GM19395 (cell line): Measurements from ENCODE around the gene PCF11.
A peak's percentile ranks its signal among the peaks of the same experiment; 100 is the strongest.
"Not testable (repeated sequence)": the region's sequence is repeated elsewhere in the genome, so short reads cannot be mapped to it uniquely, and the experiment has no call there.

Experiments
- ATAC-seq: cut with Tn5 transposase; IDR thresholded peaks from one replicate; pipeline ENCODE4 v1.9.1; 2021; ENCODE audit warnings: mild to moderate bottlenecking, moderate library complexity; ENCODE audit not compliant: unreplicated experiment

PCF11 gene

DNA sequence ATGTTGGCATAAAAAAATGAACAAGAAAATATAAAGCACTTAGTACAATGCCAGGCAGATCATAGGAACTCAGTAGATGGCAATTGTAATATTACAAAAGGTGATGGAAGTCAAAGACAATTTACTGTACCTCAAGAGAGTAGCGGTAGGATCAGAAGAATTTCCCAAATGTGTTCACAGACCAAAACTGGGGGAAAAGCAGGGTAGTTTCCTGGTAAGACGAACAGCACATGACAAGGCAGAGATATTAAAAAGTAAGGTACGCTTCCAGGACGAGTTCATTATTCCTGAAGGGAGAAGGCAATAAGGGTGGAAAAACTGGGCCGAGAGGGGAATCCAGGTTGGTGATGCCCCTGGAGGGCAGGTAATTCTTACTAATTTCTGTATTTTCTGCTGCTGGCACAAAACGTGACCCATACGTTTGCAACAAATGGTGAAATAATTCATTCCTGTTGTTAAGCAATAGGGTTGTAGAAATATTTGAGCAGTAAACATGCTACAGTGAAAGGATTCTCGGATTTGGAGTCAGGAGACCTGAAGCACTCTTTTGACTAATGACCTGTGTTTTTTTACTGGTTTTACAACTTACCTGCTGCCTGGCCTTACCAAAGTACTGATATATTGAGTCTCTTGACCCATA is 35.8 kb downstream of the PCF11 start:
- ATAC-seq: no peak

DNA sequence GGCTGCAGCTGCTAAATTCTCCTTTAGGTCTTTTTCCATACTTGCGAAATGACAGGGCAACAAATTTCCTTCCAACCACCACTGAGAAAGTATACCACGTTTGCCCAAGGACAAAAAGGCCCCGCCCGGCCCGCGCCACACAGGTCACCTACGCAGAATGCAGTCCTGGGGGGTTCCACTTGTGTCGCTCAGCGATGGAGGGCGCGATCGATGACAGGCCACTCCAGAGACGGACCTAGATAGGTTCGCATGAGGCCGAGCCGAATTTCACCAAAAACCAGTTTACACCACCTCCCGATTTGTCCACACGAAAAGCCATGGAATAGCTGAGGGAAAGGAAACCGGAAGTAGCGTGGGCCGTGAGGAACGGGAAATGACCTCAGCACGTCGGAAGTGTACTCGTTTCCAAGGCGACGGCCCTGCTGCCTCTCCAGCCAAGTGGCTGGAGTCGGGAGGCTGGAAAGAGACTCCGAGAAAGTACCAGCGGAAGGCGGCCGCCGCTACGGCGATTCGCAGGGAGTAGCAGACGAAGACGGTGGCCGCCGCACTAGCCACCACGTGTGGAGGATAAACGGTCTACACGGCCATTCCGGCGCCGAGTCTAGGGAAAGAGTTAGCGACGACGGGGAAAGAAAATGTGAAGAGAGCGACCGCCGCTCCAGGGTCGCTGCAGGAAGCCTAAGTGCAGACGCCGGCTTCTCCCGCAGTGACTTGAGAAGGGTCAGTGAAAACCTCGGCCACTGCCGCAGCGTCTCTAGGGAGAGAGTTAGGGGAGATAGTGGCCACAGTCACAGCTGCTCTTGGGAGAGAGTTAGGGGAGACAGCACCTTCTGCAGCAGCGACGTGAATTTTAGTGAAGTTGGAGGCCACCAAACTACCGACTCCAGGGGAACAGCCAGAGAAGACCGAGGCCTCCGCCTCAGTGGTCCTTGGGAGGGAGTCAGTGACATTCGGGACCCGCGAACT is 36.7 kb downstream of the PCF11 start, which contains the start of gene ANKRD42:
Gene ANKRD42 (plus strand): TSS at position 398 of the 966 bp plus-strand sequence. CDS start 959 bp downstream, outside the sequence.
- ATAC-seq: peak; percentile 93

- peak; percentile 62 for ATAC-seq
Measured at GRCh38 chr11:83194281-83195142, 37.6 kb downstream of the PCF11 start.

GRCh38 chr11:83195143-83195466 is 38.2 kb downstream of the PCF11 start:
- no peak for ATAC-seq

DNA sequence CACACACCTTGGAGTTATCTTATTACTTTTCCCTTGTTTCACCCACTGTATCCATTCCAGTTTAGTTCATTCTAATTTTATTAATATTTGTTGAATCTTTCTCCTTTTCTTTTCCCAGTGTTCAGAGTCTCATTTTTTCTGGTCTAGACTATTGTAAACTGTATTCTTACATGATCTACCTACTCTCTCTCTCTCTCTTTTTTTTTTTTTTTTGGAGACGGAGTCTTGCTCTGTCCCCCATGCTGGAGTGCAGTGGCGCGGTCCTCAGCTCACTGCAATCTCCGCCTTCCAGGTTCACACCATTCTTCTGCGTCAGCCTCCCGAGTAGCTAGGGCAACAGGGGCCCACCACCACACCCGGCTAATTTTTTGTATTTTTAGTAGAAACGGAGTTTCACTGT is 38.7 kb downstream of the PCF11 start:
- ATAC-seq: no peak

DNA sequence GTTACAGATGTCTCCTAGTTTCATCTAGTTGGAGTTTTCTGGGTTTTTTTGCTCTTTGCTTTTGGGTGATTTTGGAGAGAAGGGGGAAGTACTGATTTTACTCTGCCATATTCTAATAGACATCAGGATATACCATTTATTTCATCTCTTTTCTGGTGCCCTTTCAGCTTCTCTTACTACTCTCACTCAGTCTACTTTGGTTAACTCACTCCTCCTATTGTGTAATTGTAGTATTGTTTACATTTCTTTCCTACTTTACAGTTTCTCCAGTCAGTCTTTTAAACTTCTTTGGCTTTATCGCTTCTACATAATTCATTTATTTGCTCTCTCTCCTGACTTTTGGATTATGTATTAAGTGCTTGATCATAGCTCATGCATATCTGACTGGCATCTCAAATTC is 43.1 kb downstream of the PCF11 start:
- ATAC-seq: no peak

- no peak for ATAC-seq
Measured at GRCh38 chr11:83205608-83206185, 48.8 kb downstream of the PCF11 start.

DNA sequence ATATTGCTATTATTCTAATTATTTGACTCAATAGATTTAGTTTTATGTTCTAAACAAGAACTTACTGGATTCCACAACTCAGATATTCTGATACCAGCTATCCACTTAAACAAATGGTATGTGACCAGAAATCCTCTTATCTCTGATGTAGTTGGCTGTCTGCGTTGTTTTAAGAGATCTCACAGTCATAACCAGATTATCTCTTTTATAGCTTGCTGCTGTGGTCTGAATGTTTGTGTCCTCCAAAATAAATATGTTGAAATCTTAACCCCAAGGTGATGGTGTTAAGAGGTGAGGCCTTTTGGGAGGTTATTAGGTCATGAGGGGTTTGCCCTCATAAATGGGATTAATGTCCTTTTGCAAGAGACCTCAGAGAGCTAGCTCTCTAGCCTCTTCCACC is 49.3 kb downstream of the PCF11 start:
- ATAC-seq: no peak

DNA sequence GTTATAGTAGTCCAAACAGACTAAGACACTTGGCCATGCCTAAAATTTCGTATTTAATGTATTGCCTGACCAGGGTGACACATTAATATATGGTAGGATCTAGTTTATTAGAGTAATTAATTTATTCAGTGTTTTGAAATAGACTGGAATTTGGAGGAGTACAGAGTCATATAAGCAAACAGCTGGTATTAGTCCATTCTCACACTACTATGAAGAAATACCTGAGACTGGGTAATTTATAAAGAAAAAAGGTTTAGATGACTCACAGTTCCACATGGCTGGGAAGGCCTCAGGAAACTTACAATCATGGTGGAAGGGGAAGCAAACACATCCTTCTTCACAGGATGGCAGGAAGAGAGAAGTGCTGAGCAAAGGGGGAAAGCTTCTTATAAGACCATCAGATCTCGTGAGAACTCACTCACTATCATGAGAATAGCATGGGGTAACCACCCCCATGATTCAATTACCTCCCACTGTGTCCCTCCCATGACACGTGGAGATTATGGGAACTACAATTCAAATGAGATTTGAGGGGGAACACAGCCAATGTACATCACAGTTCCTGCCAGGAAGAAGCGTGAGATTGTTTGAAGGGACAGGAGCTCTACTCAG is 49.9 kb downstream of the PCF11 start:
- not testable (repeated sequence) for ATAC-seq

DNA sequence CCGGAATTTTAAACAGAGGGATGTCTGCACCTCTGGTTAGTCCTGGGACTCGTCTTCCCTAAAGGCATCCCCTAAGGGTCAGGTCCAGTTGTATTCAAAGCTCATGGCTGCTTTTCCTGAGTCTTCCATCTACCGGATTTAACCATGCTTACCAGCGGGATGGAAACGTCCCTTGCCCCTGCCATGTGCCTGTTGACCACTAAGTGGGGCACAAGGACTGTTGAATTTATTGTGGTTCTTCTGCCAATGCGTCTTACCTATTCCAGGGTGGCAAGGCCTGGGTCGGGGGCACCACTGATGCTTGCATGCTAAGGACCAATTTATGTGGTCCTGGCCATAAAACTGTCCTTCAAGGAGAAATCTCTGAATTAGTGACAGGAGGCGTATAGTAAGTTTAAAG is 62.2 kb downstream of the PCF11 start:
- ATAC-seq: no peak

DNA sequence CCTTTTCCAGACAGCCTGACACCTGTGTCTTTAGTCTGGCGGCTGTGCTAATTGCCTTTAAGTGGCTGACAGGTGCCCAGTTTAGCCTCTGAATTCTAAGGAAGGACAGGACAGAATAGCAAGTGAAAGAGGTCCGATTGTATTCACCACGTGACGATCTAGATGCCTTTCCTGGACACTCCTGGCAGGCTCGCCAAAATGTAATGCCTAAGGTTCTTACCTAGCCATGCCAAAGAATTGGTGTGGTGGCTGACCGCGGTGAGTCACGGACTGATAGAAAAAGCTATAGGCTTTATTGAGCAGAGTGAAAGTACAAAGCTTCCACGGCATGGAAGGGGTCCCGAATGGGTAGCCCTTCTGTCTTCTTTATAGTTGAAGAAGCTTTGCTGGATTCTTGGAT is 63.3 kb downstream of the PCF11 start:
- no peak for ATAC-seq

GRCh38 chr11:83221694-83222093 is 64.8 kb downstream of the PCF11 start:
- ATAC-seq: no peak

DNA sequence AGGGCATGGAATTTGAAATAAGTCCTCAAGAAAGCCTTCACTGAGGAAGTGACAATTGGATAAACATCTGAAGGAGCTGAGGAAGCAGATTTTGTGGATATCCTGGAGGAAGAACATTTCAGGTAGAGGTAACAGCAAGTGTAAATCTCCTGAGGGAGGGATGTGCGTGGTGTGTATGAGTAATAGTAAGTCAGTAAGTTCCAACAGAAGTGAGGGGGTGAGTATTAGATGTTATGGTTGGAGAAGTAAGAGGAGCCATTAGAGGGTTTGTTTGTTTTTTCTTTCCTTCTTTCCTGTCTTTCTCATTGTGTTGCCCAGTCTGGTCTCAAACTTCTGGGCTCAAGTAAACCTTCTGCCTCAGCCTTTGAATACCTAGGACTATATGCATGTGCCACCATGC is 65.6 kb downstream of the PCF11 start:
- no peak for ATAC-seq

DNA sequence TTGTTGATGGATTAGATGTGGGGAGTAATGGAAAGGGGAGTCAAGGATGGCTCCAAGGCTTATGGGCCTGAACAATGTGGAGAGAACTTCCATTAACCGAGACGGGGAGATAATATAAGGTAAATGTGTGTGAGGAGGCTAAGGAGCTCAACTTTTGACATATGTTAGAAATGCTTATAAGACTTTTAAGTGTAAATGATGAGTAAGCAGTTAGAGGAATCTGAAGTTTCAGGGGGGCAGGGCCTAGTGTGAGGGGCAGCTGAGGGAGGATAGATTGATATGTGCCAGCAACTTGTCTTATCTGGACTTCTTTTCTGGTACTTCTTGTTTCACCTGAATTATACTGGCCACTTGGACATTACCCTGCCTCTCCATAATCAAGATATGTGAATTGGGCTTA is 66.5 kb downstream of the PCF11 start:
- no peak for ATAC-seq

GRCh38 chr11:83235825-83236224 is 78.9 kb downstream of the PCF11 start:
- no peak for ATAC-seq
